Lung (tissue), 12 donors: ENCODE data around the gene KIFC3. TPM values are rescaled to one million over a fixed set of nuclear protein-coding genes. Genes with fewer than 3 reads are reported as not detected.

Experiments used
- ATAC-seq: fragments of 200-7000 bp; cut with Tn5 transposase; one replicate; pipeline ENCODE4 v1.9.1; 2020; ENCODE audit warnings: moderate number of reproducible peaks; ENCODE audit not compliant: insufficient read depth, low FRiP score
- DNase-seq, 3 donors: peaks; one replicate each; pipeline ENCODE4 v3.0.0-alpha.2; 2013 to 2017
- H3K27ac ChIP-seq, 2 donors: one replicate each; pipeline ENCODE4 v1.5.1; 2013; ENCODE audit warnings: mild to moderate bottlenecking in 2 of 2, moderate library complexity in 2 of 2, control low read depth in 1 of 2, inconsistent platforms in 1 of 2, low read depth in 1 of 2, low read length in 1 of 2
- H3K27me3 ChIP-seq, 3 donors: one replicate each; pipeline ENCODE4 v1.5.1; 2013; ENCODE audit warnings: low read length in 2 of 3; ENCODE audit not compliant: control insufficient read depth in 3 of 3, insufficient read depth in 3 of 3
- H3K36me3 ChIP-seq, 4 donors: one replicate each; pipeline ENCODE4 v1.5.1; 2013; ENCODE audit warnings: low read length in 4 of 4, mild to moderate bottlenecking in 1 of 4, moderate library complexity in 1 of 4; ENCODE audit not compliant: control insufficient read depth in 4 of 4, insufficient read depth in 4 of 4
- H3K4me1 ChIP-seq, 5 donors: one replicate each; pipeline ENCODE4 v1.5.1; 2013; ENCODE audit warnings: low read length in 5 of 5, mild to moderate bottlenecking in 2 of 5, moderate library complexity in 1 of 5; ENCODE audit not compliant: control insufficient read depth in 5 of 5, insufficient read depth in 5 of 5
- H3K4me3 ChIP-seq: one replicate; pipeline ENCODE4 v1.5.1; 2013; ENCODE audit warnings: mild to moderate bottlenecking, control low read depth, moderate library complexity
- H3K9ac ChIP-seq, 2 donors: one replicate each; pipeline ENCODE4 v1.5.1; 2013; ENCODE audit warnings: low read length in 2 of 2, control low read depth in 1 of 2; ENCODE audit not compliant: insufficient read depth in 1 of 2
- H3K9me3 ChIP-seq, 4 donors: one replicate each; pipeline ENCODE4 v1.5.1; 2013; ENCODE audit warnings: low read length in 3 of 4, mild to moderate bottlenecking in 1 of 4, moderate library complexity in 1 of 4; ENCODE audit not compliant: control insufficient read depth in 4 of 4, insufficient read depth in 3 of 4
- CTCF ChIP-seq: IDR thresholded peaks from 2 replicates; pipeline ENCODE4 v1.5.1; 2012; ENCODE audit warnings: mild to moderate bottlenecking; ENCODE audit errors: control extremely low read depth, extremely low read depth
- WGBS, 2 donors: extraction: QIAGEN DNeasy Blood & Tissue Kit; methylation state at CpG; one replicate each; pipeline ENCODE4 v1.1.7; 2013; 5-methylcytosine and 5-hydroxymethylcytosine counted together
- polyA plus RNA-seq, 2 donors: library from polyadenylated mRNA; stranded (reverse); fragments of 200-250 nt; gene quantifications; one replicate each; pipeline ENCODE4 v1.2.1, GENCODE V29; 2013
- total RNA-seq, 2 donors: library from RNA; depleted of rRNA in 1 of 2; stranded (reverse); fragments of >200 nt in 1 of 2; gene quantifications; one replicate each; pipeline ENCODE4 v1.2.1, GENCODE V29; 2014 to 2021
- donor health status: control.
- donor health status: control.
- donor health status: Bipolar disorder and iron deficiency.
- donor health status: healthy.
- donor health status: DM: yes; HTN: yes; CAD: no.

KIFC3 gene
- total and polyA plus RNA-seq, 4 donors = 65.9 to 137 (median 89.5) TPM

- 95 to 97% methylated on average over 15 of the region's 15 CpGs for WGBS, 2 donors
- H3K9ac ChIP-seq = no peak overlapping the region
- H3K9me3 ChIP-seq = no peaks in the 10 kb centered on the region
- no peak overlapping the region for H3K4me3 ChIP-seq
- no peak for ATAC-seq
- no peak overlapping the region for H3K27ac ChIP-seq
- H3K4me1 ChIP-seq = peaks cover 0 to 2% (median 0%) of the 10 kb centered on the region in 5 donors
- TF ChIP-seq CTCF = no peak
- H3K27me3 ChIP-seq = no peaks in the 10 kb centered on the region
- peaks cover 5 to 42% (median 17%) of the 10 kb centered on the region in 4 donors for H3K36me3 ChIP-seq
- DNase-seq = no peak
These were observed 31.9 kb downstream of the KIFC3 start for GRCh38 chr16:57770361-57770760.

- no peaks in the 10 kb centered on the region for H3K9me3 ChIP-seq
- H3K27me3 ChIP-seq = no peaks in the 10 kb centered on the region
- ATAC-seq (no peak), DNase-seq (no peak)
- no peak overlapping the region for H3K4me3 ChIP-seq
- TF ChIP-seq CTCF = no peak
- no peak overlapping the region for H3K9ac ChIP-seq
- 95 to 96% methylated on average over 22 of the region's 22 CpGs for WGBS, 2 donors
- no peak overlapping the region for H3K27ac ChIP-seq
- H3K4me1 ChIP-seq = peaks cover 0 to 2% (median 0%) of the 10 kb centered on the region in 5 donors
- H3K36me3 ChIP-seq = peaks cover 5 to 43% (median 20%) of the 10 kb centered on the region in 4 donors
These were observed 32.6 kb downstream of the KIFC3 start for GRCh38 chr16:57769541-57770145.

- ATAC-seq (no peak), DNase-seq (no peak)
- TF ChIP-seq CTCF = no peak
- WGBS, 2 donors = 91 to 93% methylated on average over 15 of the region's 15 CpGs
- peaks cover 5 to 61% (median 22%) of the 10 kb centered on the region in 4 donors for H3K36me3 ChIP-seq
- H3K4me3 ChIP-seq = no peak overlapping the region
- H3K9ac ChIP-seq = no peak overlapping the region
- H3K4me1 ChIP-seq = no peaks in the 10 kb centered on the region
- no peaks in the 10 kb centered on the region for H3K27me3 ChIP-seq
- H3K9me3 ChIP-seq = no peaks in the 10 kb centered on the region
- no peak overlapping the region for H3K27ac ChIP-seq
These were observed 35.5 kb downstream of the KIFC3 start for GRCh38 chr16:57766714-57767348.
